Measurements from ENCODE around the gene CD99L2. TPM values are rescaled to one million over a fixed set of nuclear protein-coding genes. Genes with fewer than 3 reads are reported as not detected.

The CD99L2 gene
- total RNA-seq, 2 experiments from 2014 or later: 8.4 to 9.6 TPM

GRCh38 chrX:150774798-150775568 lies 123.5 kb downstream of the CD99L2 start:
- no peak for DNase-seq
- CTCF ChIA-PET: interaction anchor here (5.3 kb wide), 1 partner anchor 307 kb away, joined by 49 read pairs; no protein-coding TSS in a partner anchor
- H3K4me3 Mint-ChIP-seq: no peak overlapping the region
- ATAC-seq: no peak
- no peak overlapping the region for H3K27ac Mint-ChIP-seq
- H3K4me1 Mint-ChIP-seq: peaks cover 7% of the 10 kb centered on the region
- POLR2A ChIA-PET: no interaction called here
- intact Hi-C loops (cut with DNase I, micrococcal nuclease): loop anchor here (5.0 kb wide), 4 partner anchors 122 to 907 kb away; partner anchors contain the start of genes CD99L2 (in 1 of the 2) and HMGB3 (in 1 of the 2)
- H3K36me3 Mint-ChIP-seq (ENCODE audit: low read depth): peaks cover 3% of the 10 kb centered on the region
- H3K9me3 Mint-ChIP-seq (ENCODE audit: low read depth): no peaks in the 10 kb centered on the region
- H3K27me3 Mint-ChIP-seq: no peaks in the 10 kb centered on the region

DNA sequence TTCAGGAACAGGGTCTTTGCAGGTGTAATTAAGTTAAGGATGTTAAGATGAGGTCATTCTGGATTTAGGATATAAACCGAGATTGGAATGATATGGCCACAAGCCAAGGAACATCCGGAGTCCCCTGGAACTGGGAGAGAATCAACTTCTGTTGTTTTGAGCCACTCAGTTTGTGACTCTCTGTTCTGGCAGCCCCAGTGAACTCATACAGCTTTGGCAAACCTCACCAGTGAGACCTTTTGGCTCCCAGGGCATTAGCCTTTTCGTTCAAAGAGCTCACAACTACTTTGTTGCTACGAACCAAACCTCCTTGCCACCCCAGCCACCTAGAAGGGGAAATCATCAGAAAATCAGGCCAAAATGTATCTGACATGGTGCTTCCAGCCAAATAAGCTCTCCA lies 124.8 kb downstream of the CD99L2 start:
- POLR2A ChIA-PET: no interaction called here
- intact Hi-C loops (cut with DNase I, micrococcal nuclease): loop anchor here (5.0 kb wide), 4 partner anchors 124 to 909 kb away; partner anchors contain the start of genes CD99L2 (in 1 of the 2) and HMGB3 (in 1 of the 2)

DNA sequence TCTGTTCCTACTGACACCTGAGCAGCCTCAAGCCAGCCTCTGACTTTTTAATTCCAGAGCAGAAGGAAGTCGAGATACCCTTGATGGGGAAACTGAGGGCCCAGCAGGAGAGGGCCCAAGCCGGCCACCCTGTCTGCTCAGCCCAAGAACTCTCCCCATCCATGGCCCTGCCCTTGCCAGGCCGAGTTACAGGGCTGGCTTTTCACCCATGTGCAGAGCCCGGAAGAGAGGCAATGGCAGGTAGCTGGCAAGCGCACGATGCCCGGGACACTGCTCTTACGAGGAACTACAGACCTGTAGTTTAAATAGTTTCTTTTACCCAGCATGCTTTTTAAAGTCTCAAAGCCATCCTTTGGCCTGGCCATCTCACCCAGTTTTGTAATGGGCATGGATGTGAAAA lies 125.4 kb downstream of the CD99L2 start:
- no peak overlapping the region for H3K27ac Mint-ChIP-seq
- no peak overlapping the region for H3K4me3 Mint-ChIP-seq
- H3K27me3 Mint-ChIP-seq: no peaks in the 10 kb centered on the region
- CTCF ChIA-PET: interaction anchor here (1.2 to 5.3 kb wide), 6 partner anchors 10 to 332 kb away, joined by 3 to 49 read pairs (median 4); no protein-coding TSS in a partner anchor
- H3K9me3 Mint-ChIP-seq (ENCODE audit: low read depth): no peaks in the 10 kb centered on the region
- no peak for DNase-seq
- intact Hi-C loops (cut with DNase I, micrococcal nuclease): loop anchor here (5.0 kb wide), 4 partner anchors 124 to 909 kb away; partner anchors contain the start of genes CD99L2 (in 1 of the 2) and HMGB3 (in 1 of the 2)
- H3K4me1 Mint-ChIP-seq: no peaks in the 10 kb centered on the region
- ATAC-seq: no peak
- peaks cover 3% of the 10 kb centered on the region for H3K36me3 Mint-ChIP-seq (ENCODE audit: low read depth)
- POLR2A ChIA-PET: no interaction called here

More for the DNA sequence above, 124.8 kb downstream of the CD99L2 start:
- Mint-ChIP-seq H3K27ac (no peak overlapping the region), H3K9me3 (ENCODE audit: low read depth) (no peaks in the 10 kb centered on the region), H3K36me3 (ENCODE audit: low read depth) (peaks cover 3% of the 10 kb centered on the region), H3K4me3 (no peak overlapping the region), H3K27me3 (no peaks in the 10 kb centered on the region), H3K4me1 (no peaks in the 10 kb centered on the region)
- DNase-seq (no peak), ATAC-seq (no peak)
- CTCF ChIA-PET: interaction anchor here (5.3 kb wide), 1 partner anchor 309 kb away, joined by 49 read pairs; no protein-coding TSS in a partner anchor

GRCh38 chrX:150772150-150772970 lies 126.1 kb downstream of the CD99L2 start:
- Mint-ChIP-seq H3K4me1 (peaks cover 6% of the 10 kb centered on the region), H3K4me3 (no peak overlapping the region), H3K9me3 (ENCODE audit: low read depth) (no peaks in the 10 kb centered on the region), H3K27ac (no peak overlapping the region), H3K36me3 (ENCODE audit: low read depth) (peaks cover 3% of the 10 kb centered on the region), H3K27me3 (no peaks in the 10 kb centered on the region)
- DNase-seq (peak; percentile 87), ATAC-seq (peak; percentile 82)
- POLR2A ChIA-PET: no interaction called here
- CTCF ChIA-PET: interaction anchor here (0.5 to 5.3 kb wide), 21 partner anchors 10 to 371 kb away, joined by 3 to 49 read pairs (median 4); no protein-coding TSS in a partner anchor
- intact Hi-C loops (cut with DNase I, micrococcal nuclease): loop anchor here (1.0 to 5.0 kb wide), 6 partner anchors 125 to 910 kb away; partner anchors contain the start of genes CD99L2 (in 1 of the 2) and HMGB3 (in 1 of the 2)

- intact Hi-C loops (cut with DNase I, micrococcal nuclease): loop anchor here (5.0 kb wide), 4 partner anchors 126 to 911 kb away; partner anchors contain the start of genes CD99L2 (in 1 of the 2) and HMGB3 (in 1 of the 2)
Measured at GRCh38 chrX:150771116-150771515, 127.4 kb downstream of the CD99L2 start.

GRCh38 chrX:150770623-150771022 lies 127.8 kb downstream of the CD99L2 start:
- no peaks in the 10 kb centered on the region for H3K27me3 Mint-ChIP-seq
- ChIA-PET CTCF (interaction anchor here (1.6 to 5.3 kb wide), 2 partner anchors 162 to 312 kb away, joined by 4 to 49 read pairs; no protein-coding TSS in a partner anchor), POLR2A (no interaction called here)
- peaks cover 9% of the 10 kb centered on the region for H3K4me1 Mint-ChIP-seq
- no peaks in the 10 kb centered on the region for H3K9me3 Mint-ChIP-seq (ENCODE audit: low read depth)
- intact Hi-C loops (cut with DNase I, micrococcal nuclease): loop anchor here (5.0 kb wide), 4 partner anchors 127 to 912 kb away; partner anchors contain the start of genes CD99L2 (in 1 of the 2) and HMGB3 (in 1 of the 2)
- DNase-seq (no peak), ATAC-seq (no peak)
- H3K36me3 Mint-ChIP-seq (ENCODE audit: low read depth): peaks cover 3% of the 10 kb centered on the region
- no peak overlapping the region for H3K27ac Mint-ChIP-seq
- no peak overlapping the region for H3K4me3 Mint-ChIP-seq

More at GRCh38 chrX:150771116-150771515, 127.4 kb downstream of the CD99L2 start:
- H3K36me3 Mint-ChIP-seq (ENCODE audit: low read depth): peaks cover 3% of the 10 kb centered on the region
- no peaks in the 10 kb centered on the region for H3K9me3 Mint-ChIP-seq (ENCODE audit: low read depth)
- no peak for ATAC-seq
- no peaks in the 10 kb centered on the region for H3K27me3 Mint-ChIP-seq
- H3K27ac Mint-ChIP-seq: no peak overlapping the region
- CTCF ChIA-PET: interaction anchor here (1.5 to 5.3 kb wide), 4 partner anchors 8 to 311 kb away, joined by 4 to 49 read pairs (median 4); no protein-coding TSS in a partner anchor
- no peak for DNase-seq
- no peak overlapping the region for H3K4me3 Mint-ChIP-seq
- POLR2A ChIA-PET: no interaction called here
- H3K4me1 Mint-ChIP-seq: peaks cover 9% of the 10 kb centered on the region

GRCh38 chrX:150769408-150769807 lies 129.1 kb downstream of the CD99L2 start:
- intact Hi-C loops (cut with DNase I, micrococcal nuclease): no loop called here
- CTCF ChIA-PET: no interaction called here
- DNase-seq: no peak

GRCh38 chrX:150768580-150769190 lies 129.8 kb downstream of the CD99L2 start:
- Mint-ChIP-seq H3K9me3 (ENCODE audit: low read depth) (no peaks in the 10 kb centered on the region), H3K27ac (no peak overlapping the region), H3K27me3 (no peaks in the 10 kb centered on the region), H3K4me3 (no peak overlapping the region), H3K36me3 (ENCODE audit: low read depth) (no peaks in the 10 kb centered on the region), H3K4me1 (peaks cover 9% of the 10 kb centered on the region)
- ATAC-seq: no peak
- DNase-seq: no peak
- CTCF ChIA-PET: no interaction called here
- intact Hi-C loops (cut with DNase I, micrococcal nuclease): no loop called here
- POLR2A ChIA-PET: no interaction called here

More at GRCh38 chrX:150769408-150769807, 129.1 kb downstream of the CD99L2 start:
- no peak overlapping the region for H3K27ac Mint-ChIP-seq
- H3K9me3 Mint-ChIP-seq (ENCODE audit: low read depth): no peaks in the 10 kb centered on the region
- POLR2A ChIA-PET: no interaction called here
- H3K4me3 Mint-ChIP-seq: no peak overlapping the region
- H3K27me3 Mint-ChIP-seq: no peaks in the 10 kb centered on the region
- no peaks in the 10 kb centered on the region for H3K36me3 Mint-ChIP-seq (ENCODE audit: low read depth)
- ATAC-seq: no peak
- peaks cover 9% of the 10 kb centered on the region for H3K4me1 Mint-ChIP-seq

DNA sequence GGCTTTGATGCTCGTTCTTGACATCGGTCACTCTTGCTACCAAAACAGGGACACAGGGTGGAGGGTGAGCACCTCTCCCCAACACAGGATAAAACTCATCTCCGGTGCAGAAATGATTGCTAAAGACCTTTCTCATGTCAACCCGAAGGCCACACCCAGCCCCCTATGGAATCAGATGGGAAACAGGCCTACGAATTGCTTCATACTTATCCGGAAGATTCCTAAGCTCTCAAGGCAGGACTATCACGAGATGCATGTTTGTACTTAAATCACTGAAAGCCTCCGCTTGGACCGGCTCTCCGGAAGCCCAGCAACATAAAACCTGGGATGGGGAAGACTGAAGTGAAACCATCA lies 130.4 kb downstream of the CD99L2 start:
- ChIA-PET CTCF (no interaction called here), POLR2A (no interaction called here)
- Mint-ChIP-seq H3K4me3 (no peak overlapping the region), H3K27ac (no peak overlapping the region), H3K4me1 (peaks cover 9% of the 10 kb centered on the region), H3K9me3 (ENCODE audit: low read depth) (no peaks in the 10 kb centered on the region), H3K27me3 (no peaks in the 10 kb centered on the region), H3K36me3 (ENCODE audit: low read depth) (no peaks in the 10 kb centered on the region)
- no peak for ATAC-seq
- DNase-seq: no peak
- intact Hi-C loops (cut with DNase I, micrococcal nuclease): no loop called here

DNA sequence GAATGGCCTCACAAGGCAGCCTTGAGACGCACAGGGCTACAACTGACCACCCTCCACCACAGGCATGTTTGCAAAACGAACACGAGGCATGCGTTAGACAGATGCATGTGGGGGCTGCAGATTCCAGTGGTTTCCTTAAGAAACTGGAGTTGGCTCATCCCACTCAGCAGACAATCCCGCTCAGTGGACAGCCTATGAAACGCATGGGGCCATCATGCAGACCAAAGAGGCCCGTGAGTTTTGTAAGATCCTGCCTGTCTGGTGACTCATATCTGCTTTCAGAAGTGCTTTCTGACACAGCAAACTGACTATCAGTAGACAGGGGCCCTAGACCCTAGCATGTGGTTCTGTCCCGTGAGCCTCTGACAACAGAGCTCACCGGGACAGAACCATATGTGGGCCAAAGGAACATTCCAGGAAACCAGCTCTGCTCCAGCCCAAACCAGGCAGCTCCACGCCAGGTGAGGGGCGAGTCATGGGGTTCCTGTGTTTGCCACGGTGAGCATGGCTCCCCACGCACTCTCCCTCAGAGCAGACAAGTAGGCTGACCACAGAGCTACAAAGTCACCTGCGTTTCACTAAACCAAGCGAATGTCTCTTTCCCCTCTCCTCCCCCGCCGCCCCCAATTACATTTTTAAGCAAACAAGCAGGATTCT lies 130.9 kb downstream of the CD99L2 start:
- CTCF ChIA-PET: interaction anchor here (0.6 kb wide), 1 partner anchor 8 kb away, joined by 3 read pairs; no protein-coding TSS in a partner anchor
- H3K4me1 Mint-ChIP-seq: peaks cover 9% of the 10 kb centered on the region

More for the DNA sequence above, 130.9 kb downstream of the CD99L2 start:
- peak; percentile 81 for ATAC-seq
- no peaks in the 10 kb centered on the region for H3K9me3 Mint-ChIP-seq (ENCODE audit: low read depth)
- intact Hi-C loops (cut with DNase I, micrococcal nuclease): no loop called here
- peak; percentile 30 for DNase-seq
- no peaks in the 10 kb centered on the region for H3K27me3 Mint-ChIP-seq
- H3K27ac Mint-ChIP-seq: no peak overlapping the region
- H3K4me3 Mint-ChIP-seq: no peak overlapping the region
- no peaks in the 10 kb centered on the region for H3K36me3 Mint-ChIP-seq (ENCODE audit: low read depth)
- POLR2A ChIA-PET: no interaction called here

All from activated CD4-positive, alpha-beta T cell treated with anti-CD3 and anti-CD28 coated beads for 36 hours (primary cell).